ENCODE data around the gene NCBP2.

NCBP2 gene

GRCh38 chr3:196951371-196951770, 9.0 kb upstream of the NCBP2 start:
- Histone ChIP-seq H3K9me3 (ENCODE audit: low read length) (0 out of 2 replicates have a peak, but pooled peaks cover 2% of the 10 kb centered on the region), H3K27ac (ENCODE audit: low read depth, low read length, poor library complexity, severe bottlenecking) (no peak overlapping the region), H2AFZ (ENCODE audit: low read length) (no peak overlapping the region), H3K9ac (ENCODE audit: low read length) (no peak overlapping the region), H3K36me3 (ENCODE audit: insufficient read depth, low read length) (no peaks in the 10 kb centered on the region; the same call in 1 of the 2 replicates), H3K4me1 (ENCODE audit: insufficient read depth, low read length, severe bottlenecking) (no peaks in the 10 kb centered on the region), H4K20me1 (ENCODE audit: insufficient read depth, low read length) (no peaks in the 10 kb centered on the region), H3F3A (ENCODE audit: insufficient read depth, low read length) (no peaks in the 10 kb centered on the region), H3K9me2 (ENCODE audit: low read depth, low read length) (no peaks in the 10 kb centered on the region), H3K79me2 (ENCODE audit: insufficient read depth, low read length) (no peaks in the 10 kb centered on the region), H3K4me2 (ENCODE audit: low read length) (no peak overlapping the region), H3K27me3 (ENCODE audit: insufficient read depth, low read length) (peaks cover 12% of the 10 kb centered on the region), H3K4me3 (ENCODE audit: low read depth, low read length, poor library complexity, severe bottlenecking) (no peak overlapping the region)
- no peak for TF ChIP-seq CTCF (IDR thresholded peaks at IDR 0.05; ENCODE audit: low read length)
- TF ChIP-seq EZH2 (IDR thresholded peaks at IDR 0.05; ENCODE audit: borderline replicate concordance, low read length) = no peak

GRCh38 chr3:196949750-196950149, 7.4 kb upstream of the NCBP2 start:
- Histone ChIP-seq H3K36me3 (ENCODE audit: insufficient read depth, low read length) (peaks cover 5% of the 10 kb centered on the region; the same call in 1 of the 2 replicates), H4K20me1 (ENCODE audit: insufficient read depth, low read length) (no peaks in the 10 kb centered on the region), H2AFZ (ENCODE audit: low read length) (no peak overlapping the region), H3K9ac (ENCODE audit: low read length) (no peak overlapping the region), H3K79me2 (ENCODE audit: insufficient read depth, low read length) (no peaks in the 10 kb centered on the region), H3K9me3 (ENCODE audit: low read length) (no peaks in the 10 kb centered on the region), H3F3A (ENCODE audit: insufficient read depth, low read length) (no peaks in the 10 kb centered on the region), H3K27me3 (ENCODE audit: insufficient read depth, low read length) (peaks cover 12% of the 10 kb centered on the region), H3K4me2 (ENCODE audit: low read length) (no peak overlapping the region), H3K9me2 (ENCODE audit: low read depth, low read length) (no peaks in the 10 kb centered on the region), H3K4me3 (ENCODE audit: low read depth, low read length, poor library complexity, severe bottlenecking) (no peak overlapping the region), H3K27ac (ENCODE audit: low read depth, low read length, poor library complexity, severe bottlenecking) (no peak overlapping the region), H3K4me1 (ENCODE audit: insufficient read depth, low read length, severe bottlenecking) (no peaks in the 10 kb centered on the region)
- TF ChIP-seq CTCF (IDR thresholded peaks at IDR 0.05; ENCODE audit: low read length) (no peak), EZH2 (IDR thresholded peaks at IDR 0.05; ENCODE audit: borderline replicate concordance, low read length) (no peak)

GRCh38 chr3:196949285-196949619, 6.9 kb upstream of the NCBP2 start:
- Histone ChIP-seq H3K4me2 (ENCODE audit: low read length) (no peak overlapping the region), H3K27ac (ENCODE audit: low read depth, low read length, poor library complexity, severe bottlenecking) (no peak overlapping the region)
- TF ChIP-seq EZH2 (IDR thresholded peaks at IDR 0.05; ENCODE audit: borderline replicate concordance, low read length) (no peak), CTCF (IDR thresholded peaks at IDR 0.05; ENCODE audit: low read length) (no peak)

More at GRCh38 chr3:196949285-196949619, 6.9 kb upstream of the NCBP2 start:
- Histone ChIP-seq H3K79me2 (ENCODE audit: insufficient read depth, low read length) (no peaks in the 10 kb centered on the region), H3K9ac (ENCODE audit: low read length) (no peak overlapping the region), H3K27me3 (ENCODE audit: insufficient read depth, low read length) (peaks cover 12% of the 10 kb centered on the region), H3F3A (ENCODE audit: insufficient read depth, low read length) (no peaks in the 10 kb centered on the region), H3K9me3 (ENCODE audit: low read length) (no peaks in the 10 kb centered on the region), H3K36me3 (ENCODE audit: insufficient read depth, low read length) (peaks cover 6% of the 10 kb centered on the region; the same call in 1 of the 2 replicates), H3K4me3 (ENCODE audit: low read depth, low read length, poor library complexity, severe bottlenecking) (no peak overlapping the region), H2AFZ (ENCODE audit: low read length) (no peak overlapping the region), H3K4me1 (ENCODE audit: insufficient read depth, low read length, severe bottlenecking) (no peaks in the 10 kb centered on the region), H3K9me2 (ENCODE audit: low read depth, low read length) (no peaks in the 10 kb centered on the region), H4K20me1 (ENCODE audit: insufficient read depth, low read length) (no peaks in the 10 kb centered on the region)

Measured in OCI-LY1 (cell line).